Mesenchymal stem cell (in vitro differentiated cells and primary cell): ENCODE results near the gene FGF14.
A peak's percentile ranks its signal among the peaks of the same experiment; 100 is the strongest.

Experiments used
- DNase-seq: peaks from one replicate; pipeline ENCODE4 v3.0.0-alpha.2; 2013
- H2AFZ ChIP-seq: one replicate; pipeline ENCODE4 v1.6.1; 2013; ENCODE audit warnings: low read depth, mild to moderate bottlenecking, control low read depth, inconsistent platforms, low read length, moderate library complexity
- H2AK5ac ChIP-seq: 2 replicates; pipeline ENCODE4 v1.6.1; 2013; ENCODE audit warnings: low read length, moderate library complexity, mild to moderate bottlenecking, inconsistent platforms; ENCODE audit not compliant: severe bottlenecking
- H2BK120ac ChIP-seq: one replicate; pipeline ENCODE4 v1.6.1; 2013; ENCODE audit warnings: low read depth, mild to moderate bottlenecking, inconsistent platforms, low read length, moderate library complexity
- H2BK12ac ChIP-seq, 2 experiments: one replicate each; pipeline ENCODE4 v1.6.1; 2013; ENCODE audit warnings: inconsistent platforms in 2 of 2, low read length in 2 of 2, mild to moderate bottlenecking in 2 of 2, moderate library complexity in 2 of 2, control low read depth in 1 of 2
- H2BK15ac ChIP-seq: one replicate; pipeline ENCODE4 v1.6.1; 2013; ENCODE audit warnings: mild to moderate bottlenecking, low read depth, inconsistent platforms; ENCODE audit not compliant: poor library complexity, severe bottlenecking
- H2BK5ac ChIP-seq: 2 replicates; pipeline ENCODE4 v1.6.1; 2013; ENCODE audit warnings: low read depth, mild to moderate bottlenecking, low read length, control low read depth, inconsistent platforms; ENCODE audit not compliant: poor library complexity, severe bottlenecking
- H3K14ac ChIP-seq, 2 experiments: one replicate each; pipeline ENCODE4 v1.6.1; 2013; ENCODE audit warnings: inconsistent platforms in 2 of 2, low read length in 2 of 2, control low read depth in 1 of 2, mild to moderate bottlenecking in 1 of 2, moderate library complexity in 1 of 2
- H3K18ac ChIP-seq, 2 experiments: one replicate each; pipeline ENCODE4 v1.6.1; 2013; ENCODE audit warnings: inconsistent platforms in 2 of 2, low read length in 2 of 2, control low read depth in 1 of 2, low read depth in 1 of 2, mild to moderate bottlenecking in 1 of 2
- H3K23ac ChIP-seq, 2 experiments: one replicate each; pipeline ENCODE4 v1.6.1; 2013; ENCODE audit warnings: inconsistent platforms in 2 of 2, low read length in 2 of 2, mild to moderate bottlenecking in 2 of 2, moderate library complexity in 2 of 2, control low read depth in 1 of 2
- H3K27ac ChIP-seq: 2 replicates; pipeline ENCODE4 v1.5.1; 2013; ENCODE audit warnings: mild to moderate bottlenecking, moderate library complexity, low read length, control low read depth, inconsistent platforms; ENCODE audit not compliant: poor library complexity, severe bottlenecking
- H3K27me3 ChIP-seq, 2 experiments: 2 replicates each; pipeline versions ENCODE4 v1.6.1 to v1.7.0; 2013; ENCODE audit warnings: low read length in 2 of 2, mild to moderate bottlenecking in 2 of 2, moderate library complexity in 2 of 2, control low read depth in 1 of 2, inconsistent platforms in 1 of 2; ENCODE audit not compliant: control insufficient read depth in 1 of 2, insufficient read depth in 1 of 2
- H3K36me3 ChIP-seq, 2 experiments: 2 replicates each; pipeline versions ENCODE4 v1.6.1 to v1.7.0; 2013; ENCODE audit warnings: low read length in 2 of 2, control low read depth in 1 of 2, inconsistent platforms in 1 of 2, low read depth in 1 of 2, mild to moderate bottlenecking in 1 of 2; ENCODE audit not compliant: insufficient read depth in 2 of 2, control insufficient read depth in 1 of 2
- H3K4ac ChIP-seq, 2 experiments: one replicate each; pipeline ENCODE4 v1.6.1; 2013; ENCODE audit warnings: inconsistent platforms in 2 of 2, low read length in 2 of 2, mild to moderate bottlenecking in 2 of 2, moderate library complexity in 2 of 2, control low read depth in 1 of 2, low read depth in 1 of 2
- H3K4me1 ChIP-seq: 2 replicates; pipeline ENCODE4 v1.6.1; 2013; ENCODE audit warnings: low read depth, low read length, control low read depth; ENCODE audit not compliant: control insufficient read depth, insufficient read depth
- H3K4me2 ChIP-seq: 2 replicates; pipeline ENCODE4 v1.6.1; 2013; ENCODE audit warnings: low read length, mild to moderate bottlenecking, inconsistent platforms; ENCODE audit not compliant: poor library complexity, severe bottlenecking
- H3K4me3 ChIP-seq, 2 experiments: 2 replicates each; pipeline versions ENCODE4 v1.5.1 to v1.7.0; 2013; ENCODE audit warnings: low read length in 2 of 2, mild to moderate bottlenecking in 2 of 2, control low read depth in 1 of 2, low read depth in 1 of 2; ENCODE audit not compliant: insufficient read depth in 1 of 2
- H3K79me1 ChIP-seq: replicated peaks from 2 replicates; pipeline ENCODE4 v1.6.1; 2013; ENCODE audit warnings: mild to moderate bottlenecking, control low read depth, low read length, inconsistent platforms; ENCODE audit not compliant: poor library complexity, severe bottlenecking
- H3K9ac ChIP-seq: 2 replicates; pipeline ENCODE4 v1.7.0; 2013; ENCODE audit warnings: mild to moderate bottlenecking, low read length, moderate library complexity
- H3K9me3 ChIP-seq: 2 replicates; pipeline ENCODE4 v1.7.0; 2013; ENCODE audit warnings: mild to moderate bottlenecking, low read length; ENCODE audit not compliant: control insufficient read depth
- H4K8ac ChIP-seq: one replicate; pipeline ENCODE4 v1.6.1; 2013; ENCODE audit warnings: inconsistent platforms, mild to moderate bottlenecking, low read length, moderate library complexity
- H4K91ac ChIP-seq: one replicate; pipeline ENCODE4 v1.6.1; 2013; ENCODE audit warnings: mild to moderate bottlenecking, low read length, inconsistent platforms
- WGBS: methylation state at CpG from one replicate; pipeline ENCODE4 v1.1.7; 2013; ENCODE audit warnings: mixed read lengths; 5-methylcytosine and 5-hydroxymethylcytosine counted together

FGF14 gene

GRCh38 chr13:102000764-102001163, 401.1 kb downstream of the FGF14 start:
- H3K27me3 ChIP-seq: no peaks in the 10 kb centered on the region
- no peak overlapping the region for H4K8ac ChIP-seq
- no peak overlapping the region for H2AFZ ChIP-seq
- H3K9me3 ChIP-seq: no peaks in the 10 kb centered on the region
- no peak overlapping the region for H3K4ac ChIP-seq
- no peak overlapping the region for H2BK5ac ChIP-seq
- no peak overlapping the region for H3K4me2 ChIP-seq
- H3K79me1 ChIP-seq: no peaks in the 10 kb centered on the region
- H3K18ac ChIP-seq: no peak overlapping the region
- H2BK15ac ChIP-seq: no peak overlapping the region
- H3K4me1 ChIP-seq: no peaks in the 10 kb centered on the region
- no peak overlapping the region for H2BK120ac ChIP-seq
- H2BK12ac ChIP-seq: no peak overlapping the region
- H4K91ac ChIP-seq: no peak overlapping the region
- no peak overlapping the region for H3K4me3 ChIP-seq
- H3K36me3 ChIP-seq: no peaks in the 10 kb centered on the region
- no peak overlapping the region for H2AK5ac ChIP-seq
- DNase-seq: no peak
- no peak overlapping the region for H3K14ac ChIP-seq
- no peak overlapping the region for H3K23ac ChIP-seq
- H3K27ac ChIP-seq: no peak overlapping the region
- no peak overlapping the region for H3K9ac ChIP-seq

- no peak overlapping the region for H4K8ac ChIP-seq
- no peak overlapping the region for H3K18ac ChIP-seq
- H3K27me3 ChIP-seq: no peaks in the 10 kb centered on the region
- H3K9ac ChIP-seq: no peak overlapping the region
- H2BK12ac ChIP-seq: no peak overlapping the region
- no peaks in the 10 kb centered on the region for H3K9me3 ChIP-seq
- H3K4me1 ChIP-seq: no peaks in the 10 kb centered on the region
- H3K27ac ChIP-seq: no peak overlapping the region
- no peak for DNase-seq
- H3K23ac ChIP-seq: no peak overlapping the region
- H3K4ac ChIP-seq: no peak overlapping the region
- H2BK120ac ChIP-seq: no peak overlapping the region
- H3K14ac ChIP-seq: no peak overlapping the region
- WGBS: no CpG with 5 or more reads among the region's 1 CpG
- no peak overlapping the region for H2AK5ac ChIP-seq
- no peak overlapping the region for H2AFZ ChIP-seq
- H4K91ac ChIP-seq: no peak overlapping the region
- no peak overlapping the region for H2BK5ac ChIP-seq
- H3K4me3 ChIP-seq: no peak overlapping the region
- H3K79me1 ChIP-seq: no peaks in the 10 kb centered on the region
- H3K4me2 ChIP-seq: no peak overlapping the region
- no peaks in the 10 kb centered on the region for H3K36me3 ChIP-seq
- H2BK15ac ChIP-seq: no peak overlapping the region
These were observed 403.7 kb downstream of the FGF14 start for GRCh38 chr13:101998129-101998528.

- no peaks in the 10 kb centered on the region for H3K9me3 ChIP-seq
- H3K4me2 ChIP-seq: no peak overlapping the region
- no peak overlapping the region for H2BK12ac ChIP-seq
- no peaks in the 10 kb centered on the region for H3K4me1 ChIP-seq
- no peaks in the 10 kb centered on the region for H3K36me3 ChIP-seq
- WGBS: 73% methylated on average over 3 of the region's 3 CpGs
- no peak overlapping the region for H4K8ac ChIP-seq
- H2BK15ac ChIP-seq: no peak overlapping the region
- H4K91ac ChIP-seq: no peak overlapping the region
- H2BK5ac ChIP-seq: no peak overlapping the region
- no peaks in the 10 kb centered on the region for H3K79me1 ChIP-seq
- H3K9ac ChIP-seq: no peak overlapping the region
- no peak overlapping the region for H3K14ac ChIP-seq
- no peak overlapping the region for H3K27ac ChIP-seq
- H3K23ac ChIP-seq: no peak overlapping the region
- no peak overlapping the region for H3K4me3 ChIP-seq
- H3K18ac ChIP-seq: no peak overlapping the region
- no peaks in the 10 kb centered on the region for H3K27me3 ChIP-seq
- H3K4ac ChIP-seq: no peak overlapping the region
- DNase-seq: no peak
- no peak overlapping the region for H2BK120ac ChIP-seq
- H2AFZ ChIP-seq: no peak overlapping the region
- H2AK5ac ChIP-seq: no peak overlapping the region
These were observed 404.9 kb downstream of the FGF14 start for GRCh38 chr13:101996954-101997353.

- no peaks in the 10 kb centered on the region for H3K79me1 ChIP-seq
- H3K9me3 ChIP-seq: no peaks in the 10 kb centered on the region
- peak overlapping the region; percentile 15 for H3K9ac ChIP-seq
- H3K18ac ChIP-seq: no peak overlapping the region
- no peak overlapping the region for H2BK5ac ChIP-seq
- no peak for DNase-seq
- no peak overlapping the region for H3K4ac ChIP-seq
- H2AFZ ChIP-seq: no peak overlapping the region
- H4K91ac ChIP-seq: no peak overlapping the region
- no peaks in the 10 kb centered on the region for H3K36me3 ChIP-seq
- H2BK15ac ChIP-seq: no peak overlapping the region
- no peak overlapping the region for H2BK12ac ChIP-seq
- H3K4me3 ChIP-seq: no peak overlapping the region
- H3K14ac ChIP-seq: no peak overlapping the region
- H3K4me2 ChIP-seq: no peak overlapping the region
- WGBS: 69% methylated on average over 3 of the region's 5 CpGs
- no peak overlapping the region for H3K27ac ChIP-seq
- H2BK120ac ChIP-seq: no peak overlapping the region
- no peaks in the 10 kb centered on the region for H3K27me3 ChIP-seq
- H3K23ac ChIP-seq: no peak overlapping the region
- no peaks in the 10 kb centered on the region for H3K4me1 ChIP-seq
- no peak overlapping the region for H4K8ac ChIP-seq
- H2AK5ac ChIP-seq: no peak overlapping the region
These were observed 412.0 kb downstream of the FGF14 start for GRCh38 chr13:101989798-101990350.
